ENCODE results near the gene UNC79.

Gene UNC79

DNA sequence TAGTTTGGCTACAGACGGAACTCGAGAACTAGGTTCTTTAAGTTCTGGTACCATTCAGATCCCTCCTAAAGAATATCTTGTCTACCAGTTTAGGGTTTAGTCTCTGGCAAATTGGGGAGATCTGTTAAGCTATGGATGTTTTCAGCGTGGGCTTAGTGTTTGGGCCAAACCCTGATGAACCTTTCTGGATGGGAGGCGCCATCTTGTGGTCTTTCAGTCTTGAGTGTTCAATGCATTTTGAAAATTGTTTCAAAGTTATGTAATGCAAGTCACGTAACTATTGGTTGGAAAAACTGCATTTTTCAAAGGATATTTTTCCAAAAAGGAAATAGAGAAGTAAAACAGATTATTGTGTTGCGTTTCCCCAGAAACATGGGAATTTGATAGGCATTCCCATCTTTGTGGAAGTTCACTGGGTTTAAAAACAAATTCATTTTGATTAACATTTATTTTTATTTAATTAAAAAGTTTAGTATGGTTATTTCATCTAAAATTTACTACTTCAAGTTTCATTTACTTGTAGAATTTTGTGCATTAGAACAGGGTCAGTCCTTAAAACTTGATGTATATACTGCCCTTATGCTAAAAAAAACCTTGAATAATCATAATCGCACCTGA, 188.5 kb downstream of the UNC79 start:
- peak; percentile 50; the same call in 1 of the 3 replicates for ATAC-seq
- no peak for TF ChIP-seq SNAI2 (CRISPR knock-in tag; IDR thresholded peaks at IDR 0.05)
- TF ChIP-seq, protein P1, sequence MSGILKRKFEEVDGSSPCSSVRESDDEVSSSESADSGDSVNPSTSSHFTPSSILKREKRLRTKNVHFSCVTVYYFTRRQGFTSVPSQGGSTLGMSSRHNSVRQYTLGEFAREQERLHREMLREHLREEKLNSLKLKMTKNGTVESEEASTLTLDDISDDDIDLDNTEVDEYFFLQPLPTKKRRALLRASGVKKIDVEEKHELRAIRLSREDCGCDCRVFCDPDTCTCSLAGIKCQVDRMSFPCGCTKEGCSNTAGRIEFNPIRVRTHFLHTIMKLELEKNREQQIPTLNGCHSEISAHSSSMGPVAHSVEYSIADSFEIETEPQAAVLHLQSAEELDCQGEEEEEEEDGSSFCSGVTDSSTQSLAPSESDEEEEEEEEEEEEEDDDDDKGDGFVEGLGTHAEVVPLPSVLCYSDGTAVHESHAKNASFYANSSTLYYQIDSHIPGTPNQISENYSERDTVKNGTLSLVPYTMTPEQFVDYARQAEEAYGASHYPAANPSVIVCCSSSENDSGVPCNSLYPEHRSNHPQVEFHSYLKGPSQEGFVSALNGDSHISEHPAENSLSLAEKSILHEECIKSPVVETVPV (CRISPR knock-in tag; IDR thresholded peaks at IDR 0.05), result no peak
- no peak for TF ChIP-seq TCF4 (CRISPR knock-in tag; IDR thresholded peaks at IDR 0.05; ENCODE audit: borderline replicate concordance)
- TF ChIP-seq BACH2 (CRISPR knock-in tag; IDR thresholded peaks at IDR 0.05; ENCODE audit: borderline replicate concordance), result no peak
- TF ChIP-seq GLIS3 (CRISPR knock-in tag; IDR thresholded peaks at IDR 0.05), result no peak

DNA sequence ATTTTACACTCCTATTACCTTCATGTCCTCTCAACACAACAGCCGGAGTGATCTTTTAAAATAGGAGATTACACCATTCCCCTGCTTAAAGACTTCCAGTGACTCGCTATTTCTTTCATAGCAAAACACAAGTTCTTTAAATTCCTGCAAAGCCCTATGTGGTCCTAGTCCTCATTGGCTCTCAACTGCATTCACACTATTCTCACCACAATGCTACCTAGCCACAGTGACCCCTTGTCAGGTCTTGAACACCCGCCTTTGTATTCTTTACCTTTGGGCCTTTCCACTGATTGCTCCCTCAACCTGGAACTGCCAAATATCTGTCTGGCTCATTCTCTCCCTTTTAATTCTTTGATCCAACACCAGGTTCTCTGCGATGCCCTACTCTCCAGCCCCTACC, 197.3 kb downstream of the UNC79 start:
- ATAC-seq, result no peak
- TF ChIP-seq, protein P2, sequence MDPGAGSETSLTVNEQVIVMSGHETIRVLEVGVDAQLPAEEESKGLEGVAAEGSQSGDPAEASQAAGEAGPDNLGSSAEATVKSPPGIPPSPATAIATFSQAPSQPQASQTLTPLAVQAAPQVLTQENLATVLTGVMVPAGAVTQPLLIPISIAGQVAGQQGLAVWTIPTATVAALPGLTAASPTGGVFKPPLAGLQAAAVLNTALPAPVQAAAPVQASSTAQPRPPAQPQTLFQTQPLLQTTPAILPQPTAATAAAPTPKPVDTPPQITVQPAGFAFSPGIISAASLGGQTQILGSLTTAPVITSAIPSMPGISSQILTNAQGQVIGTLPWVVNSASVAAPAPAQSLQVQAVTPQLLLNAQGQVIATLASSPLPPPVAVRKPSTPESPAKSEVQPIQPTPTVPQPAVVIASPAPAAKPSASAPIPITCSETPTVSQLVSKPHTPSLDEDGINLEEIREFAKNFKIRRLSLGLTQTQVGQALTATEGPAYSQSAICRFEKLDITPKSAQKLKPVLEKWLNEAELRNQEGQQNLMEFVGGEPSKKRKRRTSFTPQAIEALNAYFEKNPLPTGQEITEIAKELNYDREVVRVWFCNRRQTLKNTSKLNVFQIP (CRISPR knock-in tag; IDR thresholded peaks at IDR 0.05; ENCODE audit: borderline replicate concordance, low read depth), result no peak
- TF ChIP-seq GLIS3 (CRISPR knock-in tag; IDR thresholded peaks at IDR 0.05), result no peak
- no peak for TF ChIP-seq ZNF565 (CRISPR knock-in tag; conservative IDR thresholded peaks at IDR 0.05; ENCODE audit: low read depth)
- TF ChIP-seq ZNF70 (CRISPR knock-in tag; IDR thresholded peaks at IDR 0.05), result no peak
- no peak for TF ChIP-seq CSDC2 (CRISPR knock-in tag; IDR thresholded peaks at IDR 0.05)
- TF ChIP-seq, protein P3, sequence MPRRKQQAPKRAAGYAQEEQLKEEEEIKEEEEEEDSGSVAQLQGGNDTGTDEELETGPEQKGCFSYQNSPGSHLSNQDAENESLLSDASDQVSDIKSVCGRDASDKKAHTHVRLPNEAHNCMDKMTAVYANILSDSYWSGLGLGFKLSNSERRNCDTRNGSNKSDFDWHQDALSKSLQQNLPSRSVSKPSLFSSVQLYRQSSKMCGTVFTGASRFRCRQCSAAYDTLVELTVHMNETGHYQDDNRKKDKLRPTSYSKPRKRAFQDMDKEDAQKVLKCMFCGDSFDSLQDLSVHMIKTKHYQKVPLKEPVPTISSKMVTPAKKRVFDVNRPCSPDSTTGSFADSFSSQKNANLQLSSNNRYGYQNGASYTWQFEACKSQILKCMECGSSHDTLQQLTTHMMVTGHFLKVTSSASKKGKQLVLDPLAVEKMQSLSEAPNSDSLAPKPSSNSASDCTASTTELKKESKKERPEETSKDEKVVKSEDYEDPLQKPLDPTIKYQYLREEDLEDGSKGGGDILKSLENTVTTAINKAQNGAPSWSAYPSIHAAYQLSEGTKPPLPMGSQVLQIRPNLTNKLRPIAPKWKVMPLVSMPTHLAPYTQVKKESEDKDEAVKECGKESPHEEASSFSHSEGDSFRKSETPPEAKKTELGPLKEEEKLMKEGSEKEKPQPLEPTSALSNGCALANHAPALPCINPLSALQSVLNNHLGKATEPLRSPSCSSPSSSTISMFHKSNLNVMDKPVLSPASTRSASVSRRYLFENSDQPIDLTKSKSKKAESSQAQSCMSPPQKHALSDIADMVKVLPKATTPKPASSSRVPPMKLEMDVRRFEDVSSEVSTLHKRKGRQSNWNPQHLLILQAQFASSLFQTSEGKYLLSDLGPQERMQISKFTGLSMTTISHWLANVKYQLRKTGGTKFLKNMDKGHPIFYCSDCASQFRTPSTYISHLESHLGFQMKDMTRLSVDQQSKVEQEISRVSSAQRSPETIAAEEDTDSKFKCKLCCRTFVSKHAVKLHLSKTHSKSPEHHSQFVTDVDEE (CRISPR knock-in tag; IDR thresholded peaks at IDR 0.05), result no peak
- TF ChIP-seq, protein P1 (CRISPR knock-in tag; IDR thresholded peaks at IDR 0.05), result no peak
- no peak for TF ChIP-seq OSR1 (CRISPR knock-in tag; IDR thresholded peaks at IDR 0.05)
- no peak for TF ChIP-seq SNAI2 (CRISPR knock-in tag; IDR thresholded peaks at IDR 0.05)
- TF ChIP-seq TCF4 (CRISPR knock-in tag; IDR thresholded peaks at IDR 0.05; ENCODE audit: borderline replicate concordance), result no peak

DNA sequence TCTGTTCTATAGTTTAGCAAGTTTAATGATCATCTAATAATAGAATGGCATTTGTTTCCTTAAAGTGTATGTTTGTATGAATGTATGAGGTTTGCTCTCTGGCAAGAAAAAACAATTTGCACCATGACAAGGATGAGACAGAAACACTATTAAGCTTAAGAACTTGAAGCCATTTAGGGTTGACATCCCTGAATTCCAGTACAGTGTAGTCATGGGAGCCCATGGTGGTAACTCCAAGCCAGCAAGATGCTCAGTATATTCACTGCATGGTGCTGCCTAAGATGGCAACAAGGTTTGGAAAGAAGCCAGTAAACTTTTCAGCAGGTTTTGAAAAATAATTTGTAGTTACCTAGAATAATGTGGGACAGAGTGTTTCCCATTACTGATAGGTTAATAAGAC, 198.9 kb downstream of the UNC79 start:
- TF ChIP-seq ZFP3 (CRISPR knock-in tag; IDR thresholded peaks at IDR 0.05), result no peak
- ATAC-seq, result no peak

DNA sequence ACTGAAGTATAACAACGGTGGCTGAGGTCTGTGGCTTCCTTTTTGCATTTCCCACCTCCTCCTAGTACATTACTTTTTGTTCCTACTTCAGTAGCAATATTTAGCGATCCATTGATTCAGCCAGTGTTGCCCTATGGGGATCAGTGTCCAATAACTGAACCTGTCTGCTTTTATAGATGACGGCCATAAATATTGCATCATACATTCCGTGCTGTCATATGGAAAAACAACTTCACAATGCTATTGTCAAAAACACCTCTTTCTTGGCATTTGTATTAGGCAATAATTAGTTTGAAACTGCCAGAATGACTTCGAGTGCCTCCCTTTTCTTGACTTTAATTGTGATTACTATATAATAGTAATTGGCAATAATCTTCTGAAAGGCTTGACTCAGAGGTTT, 208.1 kb downstream of the UNC79 start:
- no peak for ATAC-seq
- TF ChIP-seq, protein P3 (CRISPR knock-in tag; IDR thresholded peaks at IDR 0.05), result no peak
- TF ChIP-seq ZNF8 (CRISPR knock-in tag; IDR thresholded peaks at IDR 0.05) (no peak), SNAI2 (CRISPR knock-in tag; IDR thresholded peaks at IDR 0.05) (no peak)
- TF ChIP-seq, protein P4, sequence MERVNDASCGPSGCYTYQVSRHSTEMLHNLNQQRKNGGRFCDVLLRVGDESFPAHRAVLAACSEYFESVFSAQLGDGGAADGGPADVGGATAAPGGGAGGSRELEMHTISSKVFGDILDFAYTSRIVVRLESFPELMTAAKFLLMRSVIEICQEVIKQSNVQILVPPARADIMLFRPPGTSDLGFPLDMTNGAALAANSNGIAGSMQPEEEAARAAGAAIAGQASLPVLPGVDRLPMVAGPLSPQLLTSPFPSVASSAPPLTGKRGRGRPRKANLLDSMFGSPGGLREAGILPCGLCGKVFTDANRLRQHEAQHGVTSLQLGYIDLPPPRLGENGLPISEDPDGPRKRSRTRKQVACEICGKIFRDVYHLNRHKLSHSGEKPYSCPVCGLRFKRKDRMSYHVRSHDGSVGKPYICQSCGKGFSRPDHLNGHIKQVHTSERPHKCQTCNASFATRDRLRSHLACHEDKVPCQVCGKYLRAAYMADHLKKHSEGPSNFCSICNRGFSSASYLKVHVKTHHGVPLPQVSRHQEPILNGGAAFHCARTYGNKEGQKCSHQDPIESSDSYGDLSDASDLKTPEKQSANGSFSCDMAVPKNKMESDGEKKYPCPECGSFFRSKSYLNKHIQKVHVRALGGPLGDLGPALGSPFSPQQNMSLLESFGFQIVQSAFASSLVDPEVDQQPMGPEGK (CRISPR knock-in tag; IDR thresholded peaks at IDR 0.05; ENCODE audit: borderline replicate concordance), result no peak
